ENCODE measurements around the gene SLC24A4. TPM values are rescaled to one million over a fixed set of nuclear protein-coding genes. Genes with fewer than 3 reads are reported as not detected.

SLC24A4 gene
- total and polyA plus RNA-seq, 5 experiments from 2014 or later: 0.05 TPM; not detected in 4

DNA sequence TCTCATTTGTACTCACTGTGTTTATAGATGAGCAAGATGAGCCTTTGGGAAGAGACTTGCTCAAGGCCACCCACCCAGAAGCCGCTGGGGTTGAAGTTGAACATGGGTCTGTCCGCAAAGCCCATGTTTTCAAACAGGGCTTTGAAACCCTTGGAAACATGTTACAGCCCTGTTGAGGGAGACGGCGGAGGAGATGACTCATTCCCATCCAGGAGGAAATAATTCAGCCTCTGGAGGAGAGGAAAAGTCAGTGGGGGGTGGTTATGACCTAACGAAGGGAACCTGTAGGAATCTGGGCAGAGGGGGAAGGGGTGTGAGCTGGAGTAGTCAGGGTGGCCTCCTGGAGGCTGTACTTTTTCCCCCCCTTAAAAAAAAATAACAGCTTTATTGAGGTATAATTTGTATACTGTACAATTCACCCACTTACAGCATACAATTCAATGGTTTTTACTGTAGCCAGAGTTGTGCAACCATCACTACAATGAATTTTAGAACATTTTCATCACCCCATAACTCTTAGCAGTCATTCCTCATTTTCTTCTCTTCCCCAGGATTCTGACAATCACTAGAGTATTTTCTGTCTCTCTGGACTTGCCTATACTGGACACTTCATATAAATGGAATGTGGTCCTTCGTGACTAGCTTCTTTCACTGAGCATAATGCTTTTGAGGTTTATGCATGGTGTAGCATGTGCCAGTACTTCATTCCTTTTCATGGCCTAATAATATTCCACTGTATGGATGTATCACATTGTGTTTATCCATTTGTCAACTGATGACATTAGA, 188.7 kb downstream of the SLC24A4 start:
- no peaks in the 10 kb centered on the region for H3K27me3 Mint-ChIP-seq
- DNase-seq (no peak), ATAC-seq (no peak)
- no peaks in the 10 kb centered on the region for H3K36me3 Mint-ChIP-seq
- no peaks in the 10 kb centered on the region for H3K9me3 Mint-ChIP-seq
- POLR2A ChIA-PET: interaction anchor here (0.9 kb wide), 1 partner anchor 92 kb away, joined by 3 read pairs; no protein-coding TSS in a partner anchor
- H3K27ac Mint-ChIP-seq: peak overlapping the region in 4 of 10 donors; percentile 4 to 62 (median 36)
- peaks cover 17 to 53% (median 49%) of the 10 kb centered on the region in 4 donors for H3K4me1 Mint-ChIP-seq
- peak overlapping the region in 5 of 10 donors; percentile 25 to 72 (median 50) for H3K4me3 Mint-ChIP-seq

DNA sequence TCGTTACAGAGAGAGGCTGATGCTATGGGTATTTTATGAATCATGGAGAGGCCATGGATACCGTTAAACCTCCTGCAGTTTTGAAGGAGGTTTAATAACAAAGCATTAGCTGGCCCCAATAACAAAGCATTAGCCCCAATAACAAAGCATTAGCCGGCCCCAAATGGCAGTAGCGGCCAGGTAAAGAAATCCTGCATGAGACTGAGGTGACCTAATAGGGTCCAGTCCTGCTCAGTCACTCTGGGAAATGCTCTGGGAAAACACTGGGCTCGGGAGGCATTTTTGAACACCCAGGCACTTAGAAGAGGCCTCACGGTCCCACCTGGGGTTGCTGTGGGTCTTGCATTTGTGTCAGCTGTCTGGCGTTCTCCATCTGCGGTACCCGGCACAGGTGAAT, 189.8 kb downstream of the SLC24A4 start:
- H3K4me3 Mint-ChIP-seq: peak overlapping the region; percentile 59 to 87 (median 77)
- POLR2A ChIA-PET: interaction anchor here (0.7 to 4.5 kb wide), 12 partner anchors 11 to 391 kb away, joined by 3 to 29 read pairs (median 3); partner anchors contain the start of genes CPSF2 and NDUFB1
- no peaks in the 10 kb centered on the region for H3K9me3 Mint-ChIP-seq
- H3K27ac Mint-ChIP-seq: peak overlapping the region in 8 of 10 donors; percentile 51 to 92 (median 74)
- ATAC-seq (no peak), DNase-seq (no peak)
- H3K27me3 Mint-ChIP-seq: no peaks in the 10 kb centered on the region
- peaks cover 24 to 53% (median 51%) of the 10 kb centered on the region in 4 donors for H3K4me1 Mint-ChIP-seq
- H3K36me3 Mint-ChIP-seq: no peaks in the 10 kb centered on the region

DNA sequence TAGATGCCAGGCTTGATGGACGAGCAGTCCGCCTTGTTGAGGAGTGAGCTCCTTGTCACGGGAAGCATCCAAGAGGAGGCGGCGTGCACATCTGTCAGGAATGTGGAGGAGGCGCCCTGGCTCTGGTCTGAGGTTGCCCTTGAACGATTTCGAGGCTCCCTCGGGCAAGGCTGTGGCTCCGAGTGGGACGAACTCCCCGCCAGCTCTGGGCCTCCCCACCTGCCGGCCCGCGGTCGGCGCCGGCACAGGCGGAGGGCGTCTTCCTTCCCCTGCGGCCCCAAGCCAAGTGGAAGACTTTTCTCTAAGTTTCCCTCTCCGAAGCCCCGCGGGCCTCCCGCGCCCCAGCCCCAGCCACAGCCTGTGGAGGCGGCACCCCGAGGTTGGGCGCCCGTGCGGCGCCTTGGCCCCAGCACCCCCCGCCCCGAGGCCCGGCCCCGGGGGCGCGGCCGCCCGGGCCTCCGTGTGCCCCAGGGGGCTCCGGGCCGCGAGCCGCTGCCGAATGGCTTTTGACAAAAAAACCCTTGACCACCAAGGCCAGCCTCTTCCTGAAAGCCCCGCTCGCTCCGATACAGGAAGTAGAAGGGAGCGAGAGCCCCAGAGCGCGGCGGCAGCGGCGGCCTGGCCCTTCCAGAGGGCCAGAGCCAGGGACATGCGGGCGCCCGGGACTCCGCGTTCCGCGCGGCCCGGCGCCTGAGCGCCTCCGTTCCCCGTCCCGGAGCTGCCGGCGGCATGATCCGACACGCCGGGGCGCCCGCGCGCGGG, 190.4 kb downstream of the SLC24A4 start, which contains the start of gene RIN3:
Gene RIN3 (plus strand): TSS at position 578 of the 762 bp plus-strand sequence. CDS start 152 bp downstream, at position 730.
- peaks cover 29 to 55% (median 54%) of the 10 kb centered on the region in 4 donors for H3K4me1 Mint-ChIP-seq
- H3K9me3 Mint-ChIP-seq: no peaks in the 10 kb centered on the region
- H3K4me3 Mint-ChIP-seq: peak within 1 kb of the TSS; percentile 59 to 88 (median 80)

DNA sequence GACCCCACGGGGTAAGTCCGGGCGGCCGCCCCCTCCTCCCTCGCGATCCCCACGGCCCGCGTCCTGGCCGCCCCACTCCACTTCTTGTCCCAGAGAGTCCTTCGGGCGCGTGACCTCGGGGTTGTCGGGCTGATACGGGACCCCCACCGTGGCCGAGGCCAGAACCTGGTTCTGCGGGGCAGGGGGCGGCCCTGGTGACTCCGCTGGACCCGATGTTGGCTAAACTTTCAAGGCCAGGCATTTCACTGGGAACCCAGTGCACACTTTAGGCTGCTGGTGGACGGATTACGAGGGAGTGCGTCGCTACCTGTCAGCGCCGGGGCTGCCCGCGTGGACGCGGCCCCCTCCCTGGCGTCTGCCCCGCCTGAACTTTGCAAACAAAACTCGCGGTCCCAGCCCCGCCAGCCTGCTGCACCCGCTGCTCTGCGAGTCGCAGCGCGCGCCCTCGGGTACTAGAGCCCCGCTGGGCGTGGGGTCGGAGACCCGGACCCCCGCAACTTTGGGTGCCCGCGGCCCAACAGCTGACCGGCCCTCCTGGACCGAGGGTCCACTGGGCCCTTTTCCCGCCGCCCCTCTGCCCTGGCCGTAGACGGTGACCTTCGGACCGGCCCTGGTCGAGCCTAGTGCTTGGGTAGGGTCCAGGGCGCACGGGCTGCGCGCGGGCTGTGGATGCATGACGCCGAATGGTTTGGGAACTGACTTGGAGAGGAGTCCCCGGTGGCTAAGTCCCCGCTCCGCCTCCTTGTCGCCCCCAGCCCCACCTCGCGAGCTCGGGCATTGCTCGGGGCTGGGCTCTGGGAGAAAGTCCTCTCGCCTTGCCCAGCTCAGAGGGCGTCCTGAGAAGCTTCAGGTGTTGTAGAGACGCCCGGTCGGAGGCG, 191.2 kb downstream of the SLC24A4 start:
- H3K36me3 Mint-ChIP-seq: no peaks in the 10 kb centered on the region
- H3K4me3 Mint-ChIP-seq: peak overlapping the region; percentile 59 to 88 (median 72)
- peak overlapping the region; percentile 19 to 90 (median 80) for H3K27ac Mint-ChIP-seq
- H3K9me3 Mint-ChIP-seq: no peaks in the 10 kb centered on the region
- POLR2A ChIA-PET: interaction anchor here (1.0 to 4.5 kb wide), 10 partner anchors 10 to 72 kb away, joined by 3 to 29 read pairs (median 8); no protein-coding TSS in a partner anchor
- H3K4me1 Mint-ChIP-seq: peaks cover 36 to 63% (median 61%) of the 10 kb centered on the region in 4 donors
- H3K27me3 Mint-ChIP-seq: no peaks in the 10 kb centered on the region
- ATAC-seq (peak; percentile 54 to 56), DNase-seq (peak in 9 of 10 donors; percentile 25 to 74 (median 44))

More for the DNA sequence above, 190.4 kb downstream of the SLC24A4 start, which contains the start of gene RIN3:
- DNase-seq (peak in 9 of 10 donors; percentile 18 to 68 (median 43)), ATAC-seq (peak; percentile 52 to 62)
- POLR2A ChIA-PET: interaction anchor here (0.7 to 4.5 kb wide), 14 partner anchors 11 to 392 kb away, joined by 3 to 29 read pairs (median 4); partner anchors contain the start of genes CPSF2 and NDUFB1
- Mint-ChIP-seq H3K27me3 (no peaks in the 10 kb centered on the region), H3K36me3 (no peaks in the 10 kb centered on the region), H3K27ac (peak within 1 kb of the TSS; percentile 66 to 92 (median 84))

DNA sequence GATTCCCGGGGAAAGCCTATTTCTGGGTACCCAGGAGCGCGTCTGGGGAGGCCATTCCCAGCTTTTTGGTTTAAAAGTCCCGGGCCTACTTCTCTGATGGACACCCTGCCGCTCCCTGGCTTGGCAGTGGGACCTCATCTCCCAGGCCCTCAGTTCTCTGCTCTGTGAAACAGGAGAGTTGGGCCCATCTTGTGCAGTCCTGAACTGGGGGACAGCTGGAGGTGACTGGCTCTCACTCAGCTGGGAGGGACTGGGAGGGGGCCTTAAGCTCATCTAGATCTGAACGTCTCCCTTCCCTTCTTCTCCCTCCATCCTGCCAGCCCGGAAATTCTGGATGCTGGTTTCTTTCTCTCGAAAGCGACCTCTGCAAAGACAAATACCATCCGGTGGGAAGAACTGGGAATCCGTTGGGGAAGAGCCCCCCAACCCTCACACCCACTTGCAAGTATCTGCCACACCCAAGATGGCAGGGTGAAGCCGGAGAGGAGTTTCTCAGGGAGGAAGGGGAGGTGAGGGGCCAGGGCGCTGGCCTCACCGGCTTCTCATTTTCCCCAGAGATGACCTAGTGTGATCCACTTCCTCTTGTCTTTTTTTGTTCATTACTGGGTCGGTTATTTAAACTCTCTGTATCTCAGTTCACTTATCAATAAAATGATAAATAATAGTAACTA, 192.0 kb downstream of the SLC24A4 start:
- peak overlapping the region; percentile 57 to 88 (median 71) for H3K4me3 Mint-ChIP-seq
- POLR2A ChIA-PET: interaction anchor here (1.1 to 4.5 kb wide), 8 partner anchors 9 to 71 kb away, joined by 3 to 29 read pairs (median 8); no protein-coding TSS in a partner anchor
- no peak for ATAC-seq
- no peaks in the 10 kb centered on the region for H3K27me3 Mint-ChIP-seq
- peaks cover 36 to 68% (median 66%) of the 10 kb centered on the region in 4 donors for H3K4me1 Mint-ChIP-seq
- DNase-seq: no peak
- H3K36me3 Mint-ChIP-seq: no peaks in the 10 kb centered on the region
- H3K27ac Mint-ChIP-seq: peak overlapping the region; percentile 13 to 90 (median 83)
- H3K9me3 Mint-ChIP-seq: no peaks in the 10 kb centered on the region

DNA sequence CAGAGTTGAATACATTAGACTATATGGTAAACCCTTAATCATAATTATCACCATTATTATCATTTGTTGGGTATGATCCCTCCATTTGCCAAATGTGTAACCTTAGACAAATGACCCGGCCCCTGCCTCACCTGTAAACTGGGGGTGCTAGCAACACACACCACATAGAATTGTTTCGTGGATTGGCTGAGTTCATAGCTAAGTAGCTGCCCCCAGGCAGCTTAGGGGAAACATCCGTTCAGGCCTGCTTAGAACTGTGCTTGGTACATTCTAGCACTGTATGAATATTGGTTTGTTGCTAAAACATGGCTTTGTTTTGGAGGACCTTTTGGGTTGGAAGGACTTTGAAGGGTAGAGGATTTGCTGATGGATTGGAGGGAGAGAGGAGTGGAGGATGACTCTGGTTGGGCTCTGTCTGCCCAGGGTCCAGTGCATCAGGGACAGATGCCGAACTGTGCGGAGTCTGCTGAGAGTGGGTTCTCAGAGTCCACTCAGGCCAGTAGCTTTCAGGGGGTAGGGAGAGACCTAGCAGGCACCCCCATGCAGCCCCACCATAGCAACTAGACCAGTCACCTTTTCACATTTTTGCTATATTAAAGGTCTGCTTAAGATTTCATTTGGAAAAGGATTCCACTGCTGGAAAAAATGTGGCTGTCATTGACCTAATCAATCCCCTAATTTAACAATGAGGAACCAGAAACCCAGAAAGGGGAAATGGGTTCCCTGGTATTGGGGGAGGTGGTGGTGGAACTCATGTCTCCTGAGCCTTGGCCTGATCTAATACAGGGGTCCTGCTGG, 192.8 kb downstream of the SLC24A4 start:
- Mint-ChIP-seq H3K4me3 (peak overlapping the region; percentile 57 to 88 (median 71)), H3K36me3 (peaks cover 0 to under 1% (median 0%) of the 10 kb centered on the region in 3 donors), H3K27me3 (no peaks in the 10 kb centered on the region), H3K27ac (peak overlapping the region; percentile 54 to 90 (median 83)), H3K9me3 (peaks cover 0 to 3% (median 0%) of the 10 kb centered on the region in 9 donors), H3K4me1 (peaks cover 37 to 73% (median 68%) of the 10 kb centered on the region in 4 donors)
- POLR2A ChIA-PET: interaction anchor here (1.1 to 4.5 kb wide), 9 partner anchors 8 to 74 kb away, joined by 3 to 29 read pairs (median 7); no protein-coding TSS in a partner anchor
- DNase-seq: no peak
- peak; percentile 16 to 49 for ATAC-seq

DNA sequence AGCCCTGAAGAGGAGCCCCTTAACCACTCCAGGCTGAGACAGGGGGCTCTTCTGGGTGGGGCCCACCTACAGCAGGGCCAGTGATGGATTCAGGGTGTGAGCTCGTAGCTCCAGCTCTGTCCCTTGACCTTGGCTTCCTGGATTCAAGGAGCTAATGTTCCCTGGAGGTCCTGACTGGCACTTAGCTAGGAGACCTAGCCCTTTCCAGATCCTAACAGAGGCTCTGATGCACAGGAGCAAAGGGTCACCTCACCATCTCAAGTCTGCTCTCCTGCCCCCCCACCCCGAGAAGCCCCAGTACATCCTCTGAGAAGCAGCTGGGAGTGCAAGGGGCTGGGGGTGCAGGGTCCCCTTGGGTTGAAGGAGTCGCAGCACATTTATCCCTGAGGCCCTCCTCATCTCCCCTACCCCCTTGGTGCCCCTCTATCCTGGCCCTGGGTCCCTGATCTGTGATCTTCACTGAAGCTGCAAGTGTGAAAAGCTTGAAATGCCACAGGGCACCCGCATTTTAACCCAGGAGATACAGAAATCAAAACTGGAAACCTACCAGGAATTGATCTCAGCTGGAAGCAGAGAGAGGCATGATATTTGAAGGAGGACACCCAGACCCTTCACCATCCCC, 193.5 kb downstream of the SLC24A4 start:
- no peak for DNase-seq
- H3K27me3 Mint-ChIP-seq: no peaks in the 10 kb centered on the region
- no peak for ATAC-seq
- POLR2A ChIA-PET: interaction anchor here (0.6 to 4.5 kb wide), 12 partner anchors 8 to 135 kb away, joined by 3 to 29 read pairs (median 4); no protein-coding TSS in a partner anchor
- peak overlapping the region in 8 of 10 donors; percentile 58 to 77 (median 68) for H3K4me3 Mint-ChIP-seq
- peaks cover 41 to 79% (median 73%) of the 10 kb centered on the region in 4 donors for H3K4me1 Mint-ChIP-seq
- H3K36me3 Mint-ChIP-seq: peaks cover 0 to 4% (median 4%) of the 10 kb centered on the region in 3 donors
- peak overlapping the region; percentile 27 to 90 (median 82) for H3K27ac Mint-ChIP-seq
- H3K9me3 Mint-ChIP-seq: peaks cover 0 to 10% (median 0%) of the 10 kb centered on the region in 9 donors

DNA sequence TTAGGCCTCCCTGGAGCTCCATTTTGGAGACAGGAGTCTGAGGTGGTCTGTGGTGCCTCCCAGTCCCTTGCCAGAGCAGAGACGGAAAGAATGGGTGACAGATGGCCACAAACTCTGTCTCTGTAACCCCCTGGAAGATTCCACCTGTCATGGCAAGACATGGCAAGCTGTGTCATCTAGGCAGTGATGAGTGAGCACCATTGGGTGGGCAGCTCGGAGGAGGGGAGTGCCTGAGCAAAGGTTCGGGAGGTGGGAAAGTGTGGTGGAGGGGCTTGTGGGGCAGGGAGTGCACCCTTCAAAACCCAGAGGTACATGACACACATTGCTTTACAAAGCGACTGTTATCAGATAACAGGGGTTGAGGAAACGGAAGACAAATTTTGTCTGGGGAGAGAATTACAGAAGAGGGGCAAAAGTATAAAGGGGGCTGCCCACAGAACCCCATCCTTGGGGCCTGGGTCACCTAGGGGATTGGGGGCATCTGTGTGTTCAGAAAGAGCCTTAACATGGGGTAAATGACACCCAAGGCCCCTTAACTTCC, 194.1 kb downstream of the SLC24A4 start:
- Mint-ChIP-seq H3K27me3 (no peaks in the 10 kb centered on the region), H3K9me3 (peaks cover 0 to 15% (median 0%) of the 10 kb centered on the region in 9 donors), H3K27ac (peak overlapping the region; percentile 27 to 90 (median 82)), H3K36me3 (peaks cover 0 to 6% (median 5%) of the 10 kb centered on the region in 3 donors), H3K4me1 (peaks cover 46 to 82% (median 75%) of the 10 kb centered on the region in 4 donors), H3K4me3 (peak overlapping the region in 9 of 10 donors; percentile 16 to 77 (median 65))
- POLR2A ChIA-PET: interaction anchor here (0.6 to 4.5 kb wide), 14 partner anchors 7 to 136 kb away, joined by 3 to 29 read pairs (median 4); no protein-coding TSS in a partner anchor
- peak in 1 of 10 donors; percentile 34 for DNase-seq
- peak; percentile 17 to 39 for ATAC-seq

DNA sequence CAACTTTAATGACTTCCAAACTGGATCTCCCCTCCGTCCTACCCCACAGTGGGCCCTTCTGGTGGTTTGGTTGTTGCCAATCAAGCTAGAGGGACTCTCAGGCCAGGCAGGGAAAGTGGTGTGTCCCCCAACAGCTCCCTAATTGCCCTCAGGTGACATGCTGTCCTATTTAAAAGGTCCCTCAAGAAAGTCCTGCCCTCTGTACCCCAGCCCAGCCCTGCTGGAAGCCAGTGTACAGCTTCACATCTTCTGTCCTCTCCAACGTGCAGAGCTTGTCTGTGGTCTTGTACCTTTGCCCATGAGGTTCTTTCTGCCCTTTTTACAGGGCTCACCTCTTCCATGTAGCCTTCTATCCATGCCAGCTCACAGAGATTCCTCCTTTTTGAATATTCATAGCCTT, 194.8 kb downstream of the SLC24A4 start:
- ATAC-seq: no peak
- H3K36me3 Mint-ChIP-seq: peaks cover 0 to 6% (median 5%) of the 10 kb centered on the region in 3 donors
- H3K4me3 Mint-ChIP-seq: peak overlapping the region in 9 of 10 donors; percentile 24 to 77 (median 59)
- H3K9me3 Mint-ChIP-seq: peaks cover 0 to 15% (median 0%) of the 10 kb centered on the region in 9 donors
- peaks cover 45 to 83% (median 76%) of the 10 kb centered on the region in 4 donors for H3K4me1 Mint-ChIP-seq
- H3K27ac Mint-ChIP-seq: peak overlapping the region; percentile 9 to 90 (median 82)
- DNase-seq: no peak
- no peaks in the 10 kb centered on the region for H3K27me3 Mint-ChIP-seq
- POLR2A ChIA-PET: interaction anchor here (0.9 to 3.2 kb wide), 9 partner anchors 9 to 135 kb away, joined by 3 to 17 read pairs (median 5); no protein-coding TSS in a partner anchor

Data from naive thymus-derived CD8-positive, alpha-beta T cell (primary cell).